HG02678 (cell line): ENCODE measurements around the gene TACC2.

ENCODE experiments used
- ATAC-seq: cut with Tn5 transposase; IDR thresholded peaks from one replicate; pipeline ENCODE4 v1.9.1; 2021; ENCODE audit warnings: mild to moderate bottlenecking, moderate library complexity; ENCODE audit not compliant: unreplicated experiment

TACC2 gene

GRCh38 chr10:122243550-122243949 lies 254.6 kb downstream of the TACC2 start:
- no peak for ATAC-seq

- no peak for ATAC-seq
Measured at GRCh38 chr10:122244001-122244975, 255.3 kb downstream of the TACC2 start.

GRCh38 chr10:122245136-122245535 lies 256.2 kb downstream of the TACC2 start:
- no peak for ATAC-seq

- ATAC-seq: no peak
Measured at GRCh38 chr10:122245897-122246296, 256.9 kb downstream of the TACC2 start.

- no peak for ATAC-seq
Measured at GRCh38 chr10:122246830-122247520, 258.0 kb downstream of the TACC2 start.

- ATAC-seq: no peak
Measured at GRCh38 chr10:122248356-122249302, 259.7 kb downstream of the TACC2 start.

GRCh38 chr10:122249303-122249850 lies 260.4 kb downstream of the TACC2 start:
- no peak for ATAC-seq

- ATAC-seq: no peak
Measured at GRCh38 chr10:122249991-122250750, 261.2 kb downstream of the TACC2 start.

GRCh38 chr10:122251459-122252255 lies 262.7 kb downstream of the TACC2 start:
- no peak for ATAC-seq

GRCh38 chr10:122252805-122253204 lies 263.8 kb downstream of the TACC2 start:
- ATAC-seq: no peak

- no peak for ATAC-seq
Measured at GRCh38 chr10:122253605-122254004, 264.6 kb downstream of the TACC2 start.

- ATAC-seq: no peak
Measured at GRCh38 chr10:122254831-122255230, 265.9 kb downstream of the TACC2 start.

GRCh38 chr10:122255509-122256301 lies 266.7 kb downstream of the TACC2 start:
- ATAC-seq: no peak

GRCh38 chr10:122257041-122257440 lies 268.1 kb downstream of the TACC2 start:
- ATAC-seq: no peak

GRCh38 chr10:122258136-122259074 lies 269.4 kb downstream of the TACC2 start:
- no peak for ATAC-seq

GRCh38 chr10:122259075-122259466 lies 270.1 kb downstream of the TACC2 start:
- ATAC-seq: no peak

GRCh38 chr10:122261584-122261983 lies 272.6 kb downstream of the TACC2 start:
- no peak for ATAC-seq
